NCI-H345 treated with DMSO at 0.1 percent for 48 hours (cell line): ENCODE results near the gene AKAP9.
"Not testable (repeated sequence)": the region's sequence is repeated elsewhere in the genome, so short reads cannot be mapped to it uniquely, and the experiment has no call there.

Experiments
- DNase-seq: peaks from one replicate; lab custom pipeline; 2025; ENCODE audit not compliant: unreplicated experiment; lab: John Stamatoyannopoulos, UW

Gene AKAP9

DNA sequence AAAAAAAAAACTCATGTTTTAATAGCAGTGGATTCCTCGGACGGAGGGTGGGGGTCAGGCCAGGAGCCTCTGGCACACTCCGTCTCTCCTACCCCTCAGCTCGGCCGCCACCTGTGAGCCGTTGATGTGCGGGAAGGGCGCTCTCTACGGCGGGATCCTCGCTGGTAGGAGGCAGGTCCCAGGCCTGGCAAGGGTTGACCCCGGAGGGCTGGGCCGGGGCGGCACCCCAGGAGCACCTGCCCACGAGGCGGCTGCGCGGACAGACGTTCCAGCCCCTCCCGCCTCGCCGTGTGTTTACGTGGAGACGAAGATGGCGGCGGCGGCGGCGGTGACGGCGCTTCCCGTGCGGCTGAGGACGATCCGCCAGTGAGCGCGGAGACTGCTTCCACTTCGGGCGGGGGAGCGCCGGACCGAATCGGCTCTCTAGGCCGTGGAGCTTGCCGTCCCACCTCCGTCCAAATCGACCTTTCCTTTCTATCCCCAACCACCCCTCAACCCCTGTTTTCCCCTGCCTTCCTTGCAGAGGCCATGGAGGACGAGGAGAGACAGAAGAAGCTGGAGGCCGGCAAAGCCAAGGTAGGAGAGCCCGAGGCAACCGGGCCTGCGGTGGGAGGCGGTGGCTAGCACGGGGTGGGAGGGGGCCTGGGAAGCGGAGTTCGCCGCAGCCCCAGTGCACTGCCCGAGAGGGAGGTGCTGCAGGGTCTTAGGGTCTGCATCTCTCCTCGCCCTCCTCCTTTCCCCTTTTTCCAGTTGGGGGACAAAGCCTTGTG, at the start of gene AKAP9:
Gene AKAP9 (plus strand): TSS at position 291 of the 770 bp plus-strand sequence. CDS start 238 bp downstream, at position 529.
- peak; percentile 67 for DNase-seq

DNA sequence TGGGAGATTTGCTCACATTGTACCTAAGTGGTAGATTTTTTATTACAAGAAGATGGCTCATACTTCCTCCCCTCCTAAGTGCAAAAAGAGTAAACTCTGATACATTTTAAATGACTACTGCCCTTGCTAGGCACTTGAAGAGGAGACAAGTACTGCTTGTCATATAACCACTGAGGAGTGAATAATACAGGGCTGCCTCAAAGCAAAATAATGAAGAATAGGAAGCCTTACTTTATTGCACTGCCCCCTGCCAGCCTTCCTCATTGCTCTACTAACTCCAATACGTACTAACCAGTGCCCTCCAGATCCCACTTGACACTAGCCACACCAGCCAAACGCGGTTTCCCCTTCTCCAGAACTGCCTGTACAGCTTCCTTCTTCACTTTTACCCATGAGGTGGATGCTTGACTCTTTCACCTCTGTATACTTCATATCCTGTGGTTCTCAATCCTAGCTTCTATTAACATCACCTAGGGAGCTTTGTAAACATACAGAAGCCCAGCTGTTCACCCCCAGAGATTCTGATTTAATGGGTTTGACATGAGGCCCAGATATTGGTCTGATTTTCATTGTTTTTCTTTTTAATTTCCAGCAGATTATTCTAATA, 48.5 kb upstream of the AKAP9 start:
- DNase-seq, result no peak

DNA sequence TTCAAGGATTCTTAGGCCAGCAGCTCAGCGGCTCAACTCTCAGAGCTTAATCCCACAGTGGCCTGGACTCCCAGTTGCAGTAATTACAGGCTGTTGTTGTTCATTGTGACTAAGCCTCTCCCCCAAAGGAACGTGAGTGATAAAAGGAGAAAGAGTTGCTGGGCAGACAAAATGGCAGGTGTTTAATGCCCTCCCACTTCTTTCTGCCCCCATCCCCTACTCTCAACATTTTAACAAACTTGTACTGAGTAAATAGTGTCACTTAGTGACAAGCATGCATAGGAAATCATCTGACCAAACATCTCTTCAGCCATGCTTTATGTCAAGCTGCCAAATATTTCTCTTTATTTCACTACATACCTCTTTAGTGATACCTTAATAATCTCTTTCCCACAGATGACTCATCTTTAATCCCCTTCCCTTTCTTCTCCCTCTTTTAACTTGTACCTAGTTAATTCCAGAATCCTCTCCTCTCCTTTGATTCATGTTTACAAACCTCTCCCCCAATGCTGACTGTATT, 47.8 kb upstream of the AKAP9 start:
- DNase-seq, result no peak

DNA sequence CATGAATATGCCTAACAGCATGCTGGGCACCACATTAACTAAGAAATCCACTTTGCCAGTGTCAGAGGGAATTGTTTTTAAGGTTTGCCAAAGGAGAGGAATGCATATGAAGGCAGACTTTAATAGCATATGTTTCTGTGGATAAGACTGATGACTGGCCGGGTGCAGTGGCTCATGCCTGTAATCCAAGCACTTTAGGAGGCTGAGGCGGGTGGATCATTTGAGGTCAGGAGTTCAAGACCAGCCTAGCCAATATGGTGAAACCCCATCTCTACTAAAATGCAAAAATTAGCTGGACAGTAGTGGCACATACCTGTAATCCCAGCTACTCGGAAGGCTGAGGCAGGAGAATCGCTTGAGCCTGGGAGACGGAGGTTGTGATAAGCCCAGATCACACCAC, 47.0 kb upstream of the AKAP9 start:
- not testable (repeated sequence) for DNase-seq

DNA sequence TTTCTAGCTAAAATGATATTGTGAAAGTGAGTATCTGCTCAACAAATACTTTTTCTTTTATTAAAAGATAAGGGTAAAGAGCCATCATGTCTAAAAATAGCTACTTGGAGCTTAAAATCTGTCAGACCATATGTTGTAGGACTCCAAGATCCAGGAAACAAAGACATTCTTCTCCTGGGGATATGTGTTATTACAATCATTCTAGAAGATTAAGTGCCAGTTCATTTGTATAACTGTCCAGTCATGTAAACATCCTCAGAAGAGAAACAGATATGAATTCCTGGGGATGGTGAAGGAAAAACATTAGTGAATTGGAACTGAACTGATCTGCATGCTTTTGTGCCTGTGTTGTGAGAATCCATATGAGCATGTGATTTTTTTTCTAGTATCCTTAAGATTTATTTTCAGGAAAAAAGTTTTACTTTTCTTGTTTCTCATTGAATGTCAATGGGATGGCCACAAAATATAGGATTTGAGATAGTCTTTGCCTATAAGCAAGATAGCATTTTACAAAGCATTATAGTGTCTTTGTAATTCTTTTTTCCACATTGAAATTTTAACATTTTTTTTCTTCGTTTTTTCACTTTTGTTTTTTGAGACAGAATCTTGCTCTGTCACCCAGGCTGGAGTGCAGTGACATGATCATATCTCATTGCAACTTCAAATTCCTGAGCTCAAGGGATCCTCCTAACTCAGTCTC, 45.7 kb upstream of the AKAP9 start:
- no peak for DNase-seq

DNA sequence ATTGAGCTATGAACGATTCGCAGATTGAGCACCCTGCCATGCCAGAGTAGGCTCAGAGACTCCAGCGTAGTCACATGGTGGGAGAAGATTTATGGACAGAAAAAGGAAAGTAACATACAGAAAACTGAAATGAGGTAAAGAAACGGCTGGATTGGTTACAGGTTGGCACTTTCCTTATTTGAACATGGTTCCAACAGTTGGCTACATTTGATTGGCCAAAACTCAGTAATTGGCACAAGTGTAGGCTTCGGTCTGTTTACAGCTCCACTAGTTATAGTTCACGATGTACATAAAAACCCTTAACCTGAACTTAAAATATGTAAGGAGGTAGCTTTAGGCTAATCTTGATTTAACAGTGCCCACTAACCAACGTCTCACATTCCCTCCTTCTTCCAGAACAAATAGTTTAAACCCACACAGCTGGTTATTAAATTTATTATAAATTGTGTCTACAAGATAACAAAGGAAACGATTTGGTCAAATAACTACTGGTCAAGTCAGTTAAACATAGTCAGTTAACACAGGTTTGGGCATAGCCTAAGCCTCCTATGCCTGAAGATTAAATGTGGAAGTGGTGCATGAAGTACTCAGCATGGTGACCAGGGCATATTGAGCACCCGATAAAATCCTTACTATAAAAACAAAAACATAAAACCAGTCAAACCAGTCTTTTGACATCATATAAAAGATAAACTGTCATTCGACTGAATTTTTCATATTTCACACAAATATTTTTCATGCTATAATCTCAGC, 42.2 kb upstream of the AKAP9 start:
- no peak for DNase-seq

DNA sequence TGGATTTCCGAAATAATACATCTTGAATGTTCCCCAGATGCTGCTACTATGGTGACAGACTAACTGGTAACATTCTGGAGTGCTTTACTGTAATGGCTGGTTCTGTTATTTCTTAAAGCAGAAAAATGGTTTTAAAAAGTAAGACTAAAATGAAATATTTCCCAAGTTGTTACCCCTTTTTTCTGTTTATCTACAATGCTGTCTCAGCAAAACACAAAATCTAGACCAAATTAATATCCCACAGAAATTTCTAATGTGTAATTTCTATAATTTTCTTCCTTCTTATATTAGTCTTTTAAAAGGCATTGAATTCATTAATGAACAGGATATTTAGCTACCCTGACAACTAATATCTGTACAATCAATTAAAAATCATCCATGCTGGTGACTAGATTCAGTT, 41.1 kb upstream of the AKAP9 start:
- DNase-seq, result no peak

DNA sequence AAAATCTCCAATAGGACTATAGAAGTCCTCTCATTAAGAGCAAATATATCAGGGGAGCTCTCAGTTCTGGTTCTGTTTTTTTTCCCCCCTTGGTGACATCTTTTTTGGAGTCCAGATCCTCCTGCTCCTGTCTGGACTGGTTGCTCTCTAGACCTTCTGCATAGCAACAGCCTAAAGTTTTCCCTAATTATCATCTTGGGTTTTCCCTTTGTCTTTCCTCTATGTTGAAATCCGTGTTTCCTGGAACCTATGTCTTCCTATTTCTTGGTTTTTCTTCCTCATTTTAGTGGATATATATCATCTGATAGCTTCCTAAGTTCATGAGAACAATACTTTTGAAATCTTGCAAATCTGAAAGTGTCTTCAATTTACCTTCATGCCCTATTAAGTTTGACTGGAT, 30.5 kb upstream of the AKAP9 start:
- DNase-seq, result no peak

DNA sequence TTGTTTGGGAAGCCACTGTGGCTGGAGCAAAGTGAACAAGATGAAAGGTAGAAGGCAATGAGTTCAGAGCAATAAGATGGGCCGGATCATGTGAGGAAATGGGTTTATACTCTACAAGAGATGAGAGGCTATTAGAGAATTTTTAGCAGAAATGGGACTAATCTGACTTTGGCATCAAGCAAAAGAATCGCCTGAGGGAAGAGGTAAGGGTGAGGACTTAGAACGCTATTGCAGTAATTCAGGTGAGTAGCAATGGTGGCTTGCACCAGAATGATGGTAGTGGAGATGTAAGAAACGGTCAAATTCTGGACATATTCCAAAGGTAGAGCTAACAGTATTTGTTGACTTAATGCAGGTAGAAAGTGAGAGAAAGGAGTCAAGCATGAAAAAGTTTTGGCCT, 29.5 kb upstream of the AKAP9 start:
- no peak for DNase-seq

DNA sequence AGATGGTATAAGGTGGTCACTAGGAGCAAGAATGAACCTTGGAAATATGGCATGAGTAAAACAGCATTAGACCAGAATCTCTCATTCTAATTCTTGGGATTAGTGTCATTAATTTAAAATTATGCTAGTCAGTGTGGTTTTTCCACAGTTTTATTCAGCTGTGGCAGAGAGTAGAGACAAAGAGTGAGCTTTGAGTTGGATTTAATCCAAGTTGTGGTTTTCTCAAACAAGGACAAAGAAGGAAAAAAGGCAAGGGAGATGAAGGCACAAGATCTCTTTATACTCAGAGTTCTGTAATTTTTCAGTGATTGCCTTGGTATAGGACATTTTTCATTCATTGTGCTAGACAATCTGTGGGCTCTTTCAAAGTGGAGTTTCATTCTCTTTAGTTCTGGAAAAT, 28.2 kb upstream of the AKAP9 start:
- no peak for DNase-seq

DNA sequence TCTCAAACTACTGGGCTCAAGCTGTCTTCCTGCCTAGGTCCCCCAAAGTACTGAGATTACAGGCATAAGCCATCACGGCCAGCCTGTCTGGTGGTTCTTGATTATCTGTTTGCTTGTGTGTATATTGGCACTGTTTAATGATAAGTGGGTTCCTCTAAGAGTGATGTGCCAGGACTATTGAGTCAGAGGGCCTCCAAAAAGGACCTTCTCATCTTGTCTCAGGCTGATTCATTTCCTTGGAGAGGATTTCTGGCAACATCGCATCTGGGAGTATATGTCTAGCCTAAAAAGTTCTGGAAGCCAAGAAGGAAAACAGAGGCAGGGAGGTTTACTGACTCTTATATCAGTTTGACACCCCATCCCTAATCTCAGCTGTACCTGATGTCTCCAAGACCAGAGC, 27.1 kb upstream of the AKAP9 start:
- DNase-seq, result no peak

DNA sequence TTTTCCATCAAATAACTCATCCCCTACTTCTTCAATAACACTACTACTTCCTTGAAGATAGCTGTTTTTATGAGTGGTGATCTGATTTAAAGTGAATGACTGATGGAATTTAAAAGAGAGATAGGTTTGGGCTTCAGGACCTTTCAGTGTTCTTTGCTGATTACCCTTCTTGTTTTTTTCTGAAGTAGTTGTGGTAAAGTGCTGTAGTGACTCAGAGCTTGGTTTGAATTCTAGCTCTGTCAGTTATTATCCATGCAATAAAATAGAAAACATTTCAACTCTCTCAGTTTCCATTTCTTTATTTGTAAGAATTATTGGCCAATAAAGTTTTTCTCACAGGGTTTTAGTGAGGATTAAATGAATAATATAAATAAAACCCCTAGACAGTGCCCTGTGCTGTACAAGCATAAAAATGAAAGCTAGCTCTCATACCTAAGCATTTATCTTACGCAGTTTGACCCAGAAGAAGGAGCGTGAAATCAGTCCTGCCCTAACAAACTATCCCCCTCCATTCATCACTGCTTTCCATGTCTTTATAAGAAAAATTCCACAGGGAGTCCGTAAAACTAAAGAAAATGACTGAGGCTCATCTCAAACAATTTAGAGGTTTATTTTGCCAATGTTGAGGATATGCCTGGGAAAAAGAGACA, 25.1 kb upstream of the AKAP9 start:
- DNase-seq, result no peak

DNA sequence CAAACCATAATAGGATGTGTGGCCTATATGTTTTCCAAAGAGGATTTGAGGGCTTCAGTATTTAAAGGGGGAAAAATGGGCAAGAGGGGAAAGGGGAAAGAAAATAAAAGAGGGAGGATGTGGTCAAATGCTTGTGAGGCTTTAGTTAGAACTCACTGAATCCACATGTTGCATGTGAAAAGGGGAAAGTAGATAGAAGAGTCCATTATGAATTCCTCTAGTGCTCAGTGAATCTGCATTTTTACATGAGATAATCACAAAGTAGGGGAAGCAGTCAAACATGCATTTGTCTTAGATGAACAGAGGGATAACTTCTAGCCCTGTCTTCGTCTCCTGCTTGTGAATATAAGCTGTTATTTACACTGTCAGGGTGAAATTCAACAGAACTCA, 24.6 kb upstream of the AKAP9 start:
- no peak for DNase-seq

DNA sequence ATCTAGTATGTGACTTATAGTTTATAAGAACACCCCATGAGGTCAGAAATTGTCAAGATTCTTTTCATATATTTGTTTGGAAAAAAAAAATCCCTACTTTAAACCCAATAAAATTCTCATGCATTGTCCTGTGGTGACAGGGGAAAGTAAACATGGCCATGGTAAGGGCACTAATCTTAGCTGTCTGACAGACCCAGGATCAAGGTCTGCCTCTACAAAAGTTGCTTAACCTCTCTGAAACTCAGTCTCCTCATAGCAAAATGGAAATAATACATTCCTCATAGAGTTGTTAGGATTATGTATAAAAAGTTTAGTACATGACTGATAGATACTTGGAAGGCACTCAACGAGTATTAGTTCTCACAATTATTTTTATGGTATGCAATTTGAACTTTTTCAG, 22.3 kb upstream of the AKAP9 start:
- no peak for DNase-seq

DNA sequence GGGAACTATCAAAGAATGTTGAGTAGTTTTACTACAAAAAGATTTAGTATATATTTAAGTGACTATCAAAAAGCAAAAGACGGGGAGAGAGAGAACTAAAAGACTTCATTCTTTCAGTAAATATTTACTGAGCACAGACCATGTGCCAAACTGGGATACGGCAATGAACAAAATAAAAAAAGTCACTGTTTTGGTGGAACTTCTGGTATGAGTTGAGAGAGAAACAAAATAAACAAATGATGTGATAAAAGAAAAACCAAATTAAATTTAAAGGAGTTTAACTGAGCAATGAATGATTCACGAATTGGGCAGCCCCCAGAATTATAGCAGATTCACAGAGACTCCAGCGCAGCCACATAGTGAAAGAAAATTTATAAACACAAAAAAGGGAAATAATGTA, 17.8 kb upstream of the AKAP9 start:
- no peak for DNase-seq

DNA sequence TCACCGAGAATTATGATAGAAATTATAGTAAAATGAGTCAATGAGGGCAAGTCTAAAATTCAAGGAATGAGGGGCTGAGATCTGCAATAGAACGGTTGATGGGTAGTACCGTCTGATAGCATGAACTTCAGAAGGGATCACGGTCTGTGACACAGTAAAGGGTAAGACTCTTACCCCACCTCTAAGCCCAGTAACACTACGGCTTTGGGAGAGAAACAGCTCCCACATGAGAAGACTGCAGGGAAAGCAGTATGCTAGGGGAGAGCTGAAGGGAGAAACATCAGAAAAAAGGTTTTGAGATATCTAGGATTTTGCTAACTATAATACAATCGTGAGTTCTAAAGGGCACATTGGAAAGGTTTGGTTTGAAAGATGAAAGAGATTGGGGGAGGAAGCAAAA, 12.8 kb upstream of the AKAP9 start:
- DNase-seq, result no peak

DNA sequence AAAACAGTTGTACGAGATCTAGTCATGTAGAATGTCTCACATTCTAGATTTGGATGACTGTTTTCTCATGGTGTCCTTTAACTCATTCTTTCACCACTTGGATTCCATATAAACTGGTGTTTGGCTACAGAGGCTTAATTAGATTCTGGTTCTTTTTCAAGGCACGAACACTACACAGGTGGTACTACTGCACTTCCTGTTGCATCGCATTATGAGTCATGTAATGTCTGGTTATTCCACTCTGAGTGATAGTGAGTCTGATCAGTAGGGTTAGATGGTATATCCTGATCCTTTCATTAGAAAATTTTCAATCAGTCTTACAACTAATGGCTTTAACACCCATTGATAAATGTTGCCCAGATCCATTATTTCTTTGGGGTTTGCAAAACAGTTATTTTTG, 11.2 kb upstream of the AKAP9 start:
- no peak for DNase-seq

DNA sequence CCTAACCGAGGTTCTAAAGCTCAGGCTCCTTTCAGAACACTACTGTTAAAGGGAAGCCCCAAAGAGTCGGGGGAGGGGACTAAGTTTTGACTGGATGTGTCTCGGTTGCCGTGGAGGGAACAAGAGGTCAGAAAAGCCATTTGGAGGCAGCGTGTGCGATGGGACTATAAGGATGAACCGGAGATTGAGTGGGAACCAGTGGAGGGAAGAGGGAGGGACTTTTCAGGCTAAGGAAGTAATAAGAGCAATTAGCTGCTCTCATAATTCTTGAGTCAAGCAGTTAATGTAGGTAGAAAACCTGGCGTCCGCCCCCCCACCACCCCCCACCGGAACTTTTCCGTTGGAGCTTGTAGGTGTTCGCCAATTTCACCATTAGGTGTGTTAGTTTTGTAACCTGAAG, 491 bp upstream of the AKAP9 start:
- no peak for DNase-seq

DNA sequence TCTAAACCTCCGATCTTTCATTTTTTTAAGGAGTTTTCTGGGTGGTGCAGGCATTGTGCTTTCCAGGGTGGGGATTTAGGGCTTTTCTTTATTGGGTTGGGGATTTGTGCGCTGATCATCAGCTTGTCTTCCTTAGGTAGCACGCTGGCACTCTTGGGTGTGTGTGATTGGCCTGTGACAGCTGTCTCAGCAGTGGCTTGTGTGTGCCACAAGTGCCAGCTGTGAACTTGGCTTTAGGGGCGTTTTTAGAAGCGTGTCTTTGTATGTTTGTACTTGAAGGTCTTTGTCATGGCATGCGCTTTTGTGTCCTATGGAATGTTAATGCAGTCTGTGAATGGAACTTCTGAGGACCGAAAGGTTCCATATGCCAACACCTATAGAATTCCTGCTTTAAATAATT, 788 bp downstream of the AKAP9 start:
- DNase-seq, result peak; percentile 33

DNA sequence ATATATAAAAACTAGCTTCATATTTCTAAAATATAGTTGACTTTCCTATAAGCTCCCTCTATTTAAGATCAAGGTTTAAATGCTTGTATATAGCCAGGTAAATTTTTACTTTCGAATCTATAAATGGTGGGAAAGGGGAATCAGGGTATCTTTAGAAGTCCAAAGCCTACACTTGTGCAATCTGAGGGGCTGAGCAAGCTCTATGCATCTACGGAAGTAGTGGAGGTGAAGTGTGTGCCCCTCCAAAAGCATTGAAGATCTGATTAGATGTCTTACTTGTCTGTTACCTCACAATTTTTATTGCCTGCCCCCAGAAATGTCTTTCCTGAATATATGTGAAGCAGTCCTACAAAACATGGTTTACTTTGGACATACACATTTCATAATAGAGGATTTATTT, 1.6 kb downstream of the AKAP9 start:
- no peak for DNase-seq

DNA sequence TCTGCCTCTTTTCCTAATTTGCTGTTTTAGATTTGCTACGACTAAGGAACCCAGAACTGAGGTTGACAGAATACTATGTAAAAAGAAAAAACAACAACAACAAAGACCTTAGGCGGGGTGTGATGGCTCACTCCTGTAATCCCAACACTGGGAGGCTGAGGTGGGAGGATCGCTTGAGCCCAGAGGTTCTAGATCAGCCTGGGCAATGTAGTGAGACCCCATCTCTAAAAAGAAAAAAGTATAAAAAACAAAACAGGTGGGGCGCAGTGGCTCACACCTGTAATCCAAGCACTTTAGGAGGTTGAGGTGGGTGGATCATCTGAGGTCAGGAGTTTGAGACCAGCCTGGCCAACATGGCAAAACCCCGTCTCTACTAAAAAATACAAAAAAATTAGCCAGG, 4.3 kb downstream of the AKAP9 start:
- DNase-seq, result not testable (repeated sequence)
